ENCODE measurements around the gene TMEM91.

Gene TMEM91

DNA sequence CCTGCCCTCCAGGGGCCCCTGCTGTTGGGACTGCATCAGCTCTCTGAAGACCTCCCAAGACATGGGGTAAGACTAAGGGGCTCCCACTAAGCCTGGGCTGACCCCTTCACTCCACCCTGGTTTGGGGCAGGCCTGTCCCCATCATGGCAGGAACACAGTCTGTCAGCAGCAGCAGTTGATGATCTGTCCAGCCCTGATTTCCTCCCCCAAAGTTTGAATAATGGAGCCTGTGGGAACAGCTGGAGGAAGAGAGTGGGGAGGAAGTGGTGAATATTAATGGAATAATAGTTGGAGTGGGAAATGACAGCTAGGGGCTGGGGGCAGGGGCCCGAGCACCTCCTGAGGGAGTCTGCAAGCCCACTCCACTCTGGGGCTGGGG, 52.1 kb downstream of the TMEM91 start:
- DNase-seq (ENCODE audit: extremely low spot score), result no peak
- TF ChIP-seq, protein P1, sequence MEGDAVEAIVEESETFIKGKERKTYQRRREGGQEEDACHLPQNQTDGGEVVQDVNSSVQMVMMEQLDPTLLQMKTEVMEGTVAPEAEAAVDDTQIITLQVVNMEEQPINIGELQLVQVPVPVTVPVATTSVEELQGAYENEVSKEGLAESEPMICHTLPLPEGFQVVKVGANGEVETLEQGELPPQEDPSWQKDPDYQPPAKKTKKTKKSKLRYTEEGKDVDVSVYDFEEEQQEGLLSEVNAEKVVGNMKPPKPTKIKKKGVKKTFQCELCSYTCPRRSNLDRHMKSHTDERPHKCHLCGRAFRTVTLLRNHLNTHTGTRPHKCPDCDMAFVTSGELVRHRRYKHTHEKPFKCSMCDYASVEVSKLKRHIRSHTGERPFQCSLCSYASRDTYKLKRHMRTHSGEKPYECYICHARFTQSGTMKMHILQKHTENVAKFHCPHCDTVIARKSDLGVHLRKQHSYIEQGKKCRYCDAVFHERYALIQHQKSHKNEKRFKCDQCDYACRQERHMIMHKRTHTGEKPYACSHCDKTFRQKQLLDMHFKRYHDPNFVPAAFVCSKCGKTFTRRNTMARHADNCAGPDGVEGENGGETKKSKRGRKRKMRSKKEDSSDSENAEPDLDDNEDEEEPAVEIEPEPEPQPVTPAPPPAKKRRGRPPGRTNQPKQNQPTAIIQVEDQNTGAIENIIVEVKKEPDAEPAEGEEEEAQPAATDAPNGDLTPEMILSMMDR (IDR thresholded peaks at IDR 0.05; ENCODE audit: control extremely low read depth, extremely low read depth, low read depth, missing control alignments), result no peak
- CTCF ChIA-PET, result interaction anchor here (0.9 to 2.2 kb wide), 5 partner anchors 10 to 224 kb away, joined by 4 to 11 read pairs (median 7); partner anchors contain the start of gene DMAC2
- POLR2A ChIA-PET, result interaction anchor here (0.7 kb wide), 1 partner anchor 147 kb away, joined by 3 read pairs; the partner anchor contains the start of gene CEACAM21

DNA sequence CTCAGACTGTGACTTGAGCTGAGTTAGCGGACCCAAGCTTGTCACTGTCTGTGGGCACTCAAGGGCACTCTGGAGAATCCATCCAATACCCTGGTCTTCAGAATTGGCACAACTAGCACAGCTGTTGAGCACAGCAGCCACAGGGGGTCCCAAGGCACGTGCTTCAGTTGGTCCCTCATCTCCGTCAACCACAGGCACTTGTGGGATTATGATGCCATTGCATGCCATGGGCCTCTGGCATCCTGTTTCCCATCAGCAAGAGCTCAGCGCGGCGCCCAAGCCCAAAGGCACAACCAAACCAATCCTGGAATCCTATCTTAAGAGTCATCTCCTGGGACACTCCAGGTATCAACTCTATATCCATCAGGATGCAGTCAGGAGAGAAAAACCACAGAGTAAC, 54.6 kb downstream of the TMEM91 start:
- POLR2A ChIA-PET, result no interaction called here
- CTCF ChIA-PET, result interaction anchor here (1.1 to 4.2 kb wide), 6 partner anchors 9 to 139 kb away, joined by 3 to 19 read pairs (median 4); partner anchors contain the start of gene DMAC2
- TF ChIP-seq, protein P1 (IDR thresholded peaks at IDR 0.05; ENCODE audit: control extremely low read depth, extremely low read depth, low read depth, missing control alignments), result no peak
- no peak for DNase-seq (ENCODE audit: extremely low spot score)

DNA sequence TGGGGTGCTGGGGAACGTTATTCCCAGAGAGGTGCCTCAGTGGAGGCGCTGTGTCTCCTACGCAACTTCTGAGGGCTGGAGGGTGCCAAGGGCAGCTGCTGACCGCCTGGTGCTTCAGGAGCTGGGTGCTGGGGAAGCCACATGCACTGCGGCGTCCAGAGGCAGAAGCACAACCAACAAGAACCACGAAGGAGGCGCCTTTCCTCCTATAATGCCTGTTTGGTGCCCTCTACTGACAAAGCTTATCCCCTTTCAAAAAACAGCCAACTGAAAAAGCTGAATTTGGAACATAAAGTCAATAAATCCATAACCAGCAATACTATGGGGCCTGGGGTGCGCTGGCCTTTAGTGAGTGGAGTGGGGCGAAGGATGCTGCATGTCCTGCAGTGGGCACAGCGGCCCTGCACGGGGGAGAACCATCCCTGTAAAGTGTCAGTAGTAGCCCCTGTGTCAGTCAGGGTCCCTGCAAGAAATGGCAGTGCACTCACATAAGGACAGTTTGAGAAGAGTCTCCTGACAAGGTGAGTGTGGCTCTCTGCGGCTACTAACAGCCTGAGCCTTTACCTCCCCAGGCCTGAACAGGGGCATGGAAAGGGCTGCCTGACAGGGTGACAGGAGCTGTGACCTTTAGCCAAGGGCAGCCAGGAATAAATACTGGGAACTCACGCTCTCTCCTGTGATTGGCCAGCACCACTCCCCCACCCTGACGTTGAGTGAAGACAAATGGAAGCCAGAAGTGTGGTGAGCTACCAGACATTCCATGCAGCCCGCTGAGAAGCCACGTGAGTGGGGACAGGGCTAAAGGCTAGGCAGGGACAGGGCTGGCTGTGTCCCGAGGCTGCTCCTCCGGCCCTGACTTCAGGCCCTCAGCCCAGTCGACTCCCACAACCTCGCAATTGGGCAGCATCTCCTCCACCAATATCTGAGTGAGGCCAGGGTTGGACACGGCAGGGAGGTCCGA, 55.4 kb downstream of the TMEM91 start:
- DNase-seq (ENCODE audit: extremely low spot score), result no peak
- CTCF ChIA-PET, result interaction anchor here (0.9 to 4.2 kb wide), 7 partner anchors 8 to 139 kb away, joined by 3 to 19 read pairs (median 4); partner anchors contain the start of gene DMAC2
- POLR2A ChIA-PET, result interaction anchor here (0.6 kb wide), 1 partner anchor 117 kb away, joined by 3 read pairs; no protein-coding TSS in a partner anchor
- TF ChIP-seq, protein P1 (IDR thresholded peaks at IDR 0.05; ENCODE audit: control extremely low read depth, extremely low read depth, low read depth, missing control alignments), result peak; percentile 41

DNA sequence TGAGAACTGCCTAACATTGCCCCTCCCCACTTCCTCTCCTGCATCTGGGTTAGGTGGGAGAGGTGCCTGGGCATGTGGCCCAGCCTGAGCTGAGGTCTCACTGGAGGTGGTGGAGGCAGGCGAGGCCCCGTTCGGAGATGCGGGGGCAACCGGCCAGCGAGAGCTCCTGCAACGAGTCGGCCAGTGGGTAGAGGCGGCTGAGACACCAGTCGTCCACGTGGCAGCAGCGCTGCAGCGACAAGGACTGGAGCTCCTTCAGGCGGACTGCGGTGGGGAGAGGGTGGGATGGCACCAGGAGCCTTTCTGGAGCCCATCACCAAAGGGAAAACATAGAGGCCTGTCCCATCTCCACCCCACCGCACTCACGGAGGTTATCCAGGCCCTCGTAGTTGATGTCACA, 56.8 kb downstream of the TMEM91 start:
- ChIA-PET CTCF (interaction anchor here (4.2 kb wide), 1 partner anchor 16 kb away, joined by 19 read pairs; no protein-coding TSS in a partner anchor), POLR2A (no interaction called here)
- no peak for DNase-seq (ENCODE audit: extremely low spot score)
- TF ChIP-seq, protein P1 (IDR thresholded peaks at IDR 0.05; ENCODE audit: control extremely low read depth, extremely low read depth, low read depth, missing control alignments), result no peak

Measured in GM10248 (cell line).